Bronchial epithelial cell (primary cell): ENCODE data around the gene FUT2. TPM values are rescaled to one million over a fixed set of nuclear protein-coding genes. Genes with fewer than 3 reads are reported as not detected.
"Not testable (repeated sequence)": the region's sequence is repeated elsewhere in the genome, so short reads cannot be mapped to it uniquely, and the experiment has no call there.

Source experiments
- DNase-seq: peaks from one replicate; pipeline ENCODE4 v3.0.0-alpha.2; 2010; ENCODE audit warnings: low read depth
- FAIRE-seq: peaks from 2 replicates; lab custom pipeline; 2011; peaks lifted over from hg19 to GRCh38; lab: Jason Lieb, UNC
- H3K27me3 ChIP-seq: 2 replicates; pipeline ENCODE4 v1.5.1; 2011; ENCODE audit warnings: low read length; ENCODE audit not compliant: control insufficient read depth, insufficient read depth
- H3K36me3 ChIP-seq: 2 replicates; pipeline ENCODE4 v1.5.1; 2011; ENCODE audit warnings: low read length; ENCODE audit not compliant: control insufficient read depth, insufficient read depth
- H3K4me3 ChIP-seq: 2 replicates; pipeline ENCODE4 v1.5.1; 2011; ENCODE audit warnings: mild to moderate bottlenecking, low read depth, low read length, control low read depth
- CTCF ChIP-seq: IDR thresholded peaks from 2 replicates; pipeline ENCODE4 v1.5.1; 2011; ENCODE audit warnings: mild to moderate bottlenecking, moderate library complexity, low read length, control low read depth, inconsistent platforms; ENCODE audit not compliant: insufficient read depth, severe bottlenecking
- total RNA-seq: library from RNA; depleted of rRNA; stranded (reverse); fragments of >200 nt; gene quantifications from 2 replicates; pipeline ENCODE4 v1.2.1, GENCODE V29; 2014

FUT2 gene
- total RNA-seq, 1 donor from 2014 or later, result 7.9 TPM

GRCh38 chr19:48685583-48685982 lies 10.2 kb upstream of the FUT2 start:
- FAIRE-seq, result peak; percentile 28
- peak; percentile 29 for DNase-seq
- Histone ChIP-seq H3K4me3 (no peak overlapping the region), H3K27me3 (no peaks in the 10 kb centered on the region), H3K36me3 (no peaks in the 10 kb centered on the region)
- no peak for TF ChIP-seq CTCF

- DNase-seq (no peak), FAIRE-seq (no peak)
- TF ChIP-seq CTCF, result no peak
- Histone ChIP-seq H3K36me3 (no peaks in the 10 kb centered on the region), H3K27me3 (no peaks in the 10 kb centered on the region), H3K4me3 (no peak overlapping the region)
Observed at GRCh38 chr19:48686088-48686487, 9.7 kb upstream of the FUT2 start.

- FAIRE-seq, H3K4me3 ChIP-seq, DNase-seq, H3K36me3 ChIP-seq, H3K27me3 ChIP-seq: not testable (repeated sequence)
Observed at GRCh38 chr19:48686637-48687036, 9.1 kb upstream of the FUT2 start.

GRCh38 chr19:48687776-48688175 lies 8.0 kb upstream of the FUT2 start:
- DNase-seq (no peak), FAIRE-seq (peak; percentile 32)
- H3K4me3 ChIP-seq, result no peak overlapping the region
- H3K27me3 ChIP-seq, result no peaks in the 10 kb centered on the region
- TF ChIP-seq CTCF, result no peak
- H3K36me3 ChIP-seq, result no peaks in the 10 kb centered on the region

GRCh38 chr19:48689449-48689848 lies 6.3 kb upstream of the FUT2 start:
- Histone ChIP-seq H3K27me3 (no peaks in the 10 kb centered on the region), H3K4me3 (no peak overlapping the region), H3K36me3 (no peaks in the 10 kb centered on the region)
- FAIRE-seq (no peak), DNase-seq (no peak)
- no peak for TF ChIP-seq CTCF

- not testable (repeated sequence) for H3K4me3 ChIP-seq, DNase-seq, FAIRE-seq, H3K27me3 ChIP-seq, H3K36me3 ChIP-seq
Observed at GRCh38 chr19:48693629-48694028, 2.1 kb upstream of the FUT2 start.

GRCh38 chr19:48696353-48697010 lies 711 bp downstream of the FUT2 start:
- DNase-seq (no peak), FAIRE-seq (no peak)
- H3K36me3 ChIP-seq, result no peaks in the 10 kb centered on the region
- peak overlapping the region; percentile 33 for H3K4me3 ChIP-seq
- no peak for TF ChIP-seq CTCF
- no peaks in the 10 kb centered on the region for H3K27me3 ChIP-seq
